IMR-90 (cell line): ENCODE data around the gene DIAPH2. TPM values are rescaled to one million over a fixed set of nuclear protein-coding genes. Genes with fewer than 3 reads are reported as not detected.

Source experiments
- ATAC-seq: fragments of 200-7000 bp; cut with Tn5 transposase; 2 replicates; pipeline ENCODE4 v1.9.1; 2020; ENCODE audit warnings: low read depth, mild to moderate bottlenecking, moderate library complexity
- BruUV-seq: library from RNA; stranded (reverse); fragments of 400-500 nt; replicated peaks from 2 replicates; lab custom pipeline; 2021; lab: Mats Ljungman, UMichigan
- CTCF ChIA-PET: fragments of 300-600 bp; formaldehyde crosslinking; extraction: SDS; loops from one replicate; lab custom pipeline; 2021; ENCODE audit warnings: antibody characterized with exemption; lab: Yijun Ruan, JAX
- POLR2A ChIA-PET: fragments of 300-600 bp; sonication (Branson Sonifier 250); formaldehyde crosslinking; loops from one replicate; lab custom pipeline; 2022; ENCODE audit warnings: antibody characterized with exemption; ENCODE audit not compliant: unreplicated experiment; lab: Charles Lee
- DNase-seq: peaks from one replicate; pipeline ENCODE4 v3.0.0; 2013
- H2AFZ ChIP-seq: replicated peaks from 2 replicates; pipeline ENCODE3; 2013; ENCODE audit warnings: low read length, mild to moderate bottlenecking; ENCODE audit not compliant: poor library complexity
- H2AK5ac ChIP-seq: 2 replicates; pipeline ENCODE4 v1.6.1; 2013; ENCODE audit warnings: low read depth, low read length, inconsistent platforms
- H2AK9ac ChIP-seq: replicated peaks from 2 replicates; pipeline ENCODE3; 2013; ENCODE audit warnings: mild to moderate bottlenecking, low read depth, low read length, moderate library complexity; ENCODE audit not compliant: poor library complexity
- H2BK120ac ChIP-seq: 2 replicates; pipeline ENCODE4 v1.6.1; 2013; ENCODE audit warnings: low read depth, low read length, inconsistent platforms
- H2BK15ac ChIP-seq: 3 replicates; pipeline ENCODE4 v1.6.1; 2013; ENCODE audit warnings: low read depth, low read length, inconsistent platforms
- H2BK20ac ChIP-seq: 2 replicates; pipeline ENCODE4 v1.6.1; 2013; ENCODE audit warnings: low read depth, mild to moderate bottlenecking, inconsistent platforms, low read length, moderate library complexity
- H2BK5ac ChIP-seq: 2 replicates; pipeline ENCODE4 v1.6.1; 2013; ENCODE audit warnings: mild to moderate bottlenecking, low read depth, low read length, inconsistent platforms; ENCODE audit not compliant: poor library complexity, severe bottlenecking
- H3K14ac ChIP-seq: replicated peaks from 2 replicates; pipeline ENCODE4 v1.6.1; 2013; ENCODE audit warnings: low read depth, low read length, inconsistent platforms
- H3K18ac ChIP-seq: 2 replicates; pipeline ENCODE4 v1.6.1; 2013; ENCODE audit warnings: low read depth, low read length, control low read depth
- H3K23ac ChIP-seq: 2 replicates; pipeline ENCODE4 v1.6.1; 2013; ENCODE audit warnings: low read depth, low read length, inconsistent platforms
- H3K27ac ChIP-seq: 2 replicates; pipeline ENCODE4 v1.5.1; 2013; ENCODE audit warnings: mild to moderate bottlenecking, control low read depth, low read length; ENCODE audit not compliant: insufficient read depth
- H3K27me3 ChIP-seq: 2 replicates; pipeline ENCODE4 v1.6.1; 2013; ENCODE audit warnings: low read length; ENCODE audit not compliant: control insufficient read depth, insufficient read depth
- H3K36me3 ChIP-seq: 2 replicates; pipeline ENCODE4 v1.6.1; 2013; ENCODE audit warnings: low read length, mixed read lengths; ENCODE audit not compliant: control insufficient read depth, insufficient read depth
- H3K4ac ChIP-seq: 2 replicates; pipeline ENCODE4 v1.6.1; 2013; ENCODE audit warnings: low read depth, low read length, inconsistent platforms
- H3K4me1 ChIP-seq: 2 replicates; pipeline ENCODE4 v1.6.1; 2013; ENCODE audit warnings: low read length, mixed read lengths; ENCODE audit not compliant: control insufficient read depth, insufficient read depth
- H3K4me2 ChIP-seq: 2 replicates; pipeline ENCODE4 v1.6.1; 2013; ENCODE audit warnings: low read depth, mild to moderate bottlenecking, control low read depth, low read length, moderate library complexity
- H3K4me3 ChIP-seq: 2 replicates; pipeline ENCODE4 v1.5.1; 2013; ENCODE audit warnings: low read depth, mild to moderate bottlenecking, control low read depth, low read length, moderate library complexity; ENCODE audit not compliant: insufficient read depth
- H3K56ac ChIP-seq: 2 replicates; pipeline ENCODE4 v1.6.1; 2013; ENCODE audit warnings: low read length, inconsistent platforms; ENCODE audit not compliant: insufficient read depth; ENCODE audit errors: extremely low read depth
- H3K79me1 ChIP-seq, 2 experiments: 2 replicates each; pipeline ENCODE4 v1.6.1; 2013; ENCODE audit warnings: low read length in 2 of 2, inconsistent platforms in 1 of 2, low read depth in 1 of 2
- H3K9ac ChIP-seq: 2 replicates; pipeline ENCODE4 v1.6.1; 2013; ENCODE audit warnings: low read depth, low read length, control low read depth
- H3K9me1 ChIP-seq: 2 replicates; pipeline ENCODE4 v1.6.1; 2013; ENCODE audit warnings: low read length, inconsistent platforms; ENCODE audit not compliant: insufficient read depth
- H3K9me3 ChIP-seq: 2 replicates; pipeline ENCODE4 v1.6.1; 2013; ENCODE audit warnings: low read length; ENCODE audit not compliant: control insufficient read depth, insufficient read depth
- H4K20me1 ChIP-seq: 2 replicates; pipeline ENCODE4 v1.6.1; 2013; ENCODE audit warnings: low read length, inconsistent platforms; ENCODE audit not compliant: insufficient read depth
- H4K5ac ChIP-seq: 2 replicates; pipeline ENCODE4 v1.6.1; 2013; ENCODE audit warnings: mild to moderate bottlenecking, low read depth, low read length, control low read depth
- H4K8ac ChIP-seq, 2 experiments: 2 replicates each; pipeline ENCODE4 v1.6.1; 2013; ENCODE audit warnings: low read depth in 2 of 2, low read length in 2 of 2, control low read depth in 1 of 2, inconsistent platforms in 1 of 2
- H4K91ac ChIP-seq: 2 replicates; pipeline ENCODE4 v1.6.1; 2013; ENCODE audit warnings: low read depth, low read length, inconsistent platforms; ENCODE audit not compliant: insufficient read depth
- BHLHE40 ChIP-seq: fragments of 150-350 bp; IDR thresholded peaks from 2 replicates; pipeline ENCODE4 v1.6.1; 2016; ENCODE audit warnings: mild to moderate bottlenecking, low read depth, low read length
- CEBPB ChIP-seq: IDR thresholded peaks from 2 replicates; pipeline ENCODE4 v1.6.1; 2012; ENCODE audit warnings: low read depth, low read length, improper control_type of control experiment
- CTCF ChIP-seq: conservative IDR thresholded peaks from 2 replicates; pipeline ENCODE4 v1.5.1; 2012; ENCODE audit warnings: mild to moderate bottlenecking, low read depth, low read length, improper control_type of control experiment
- ELK1 ChIP-seq: fragments of 150-350 bp; IDR thresholded peaks from 2 replicates; pipeline ENCODE4 v1.6.1; 2016; ENCODE audit warnings: low read depth, mild to moderate bottlenecking, low read length, moderate library complexity, borderline replicate concordance
- FOS ChIP-seq: fragments of 150-350 bp; IDR thresholded peaks from 2 replicates; pipeline ENCODE4 v1.6.1; 2016; ENCODE audit warnings: low read depth, low read length
- MAZ ChIP-seq: IDR thresholded peaks from 2 replicates; pipeline ENCODE4 v1.6.1; 2012; ENCODE audit warnings: low read depth, mild to moderate bottlenecking, low read length, improper control_type of control experiment, moderate library complexity, borderline replicate concordance
- NFE2L2 ChIP-seq: fragments of 150-350 bp; IDR thresholded peaks from 2 replicates; pipeline ENCODE4 v1.6.1; 2016; ENCODE audit warnings: low read depth, mild to moderate bottlenecking, low read length
- RAD21 ChIP-seq: IDR thresholded peaks from 2 replicates; pipeline ENCODE4 v1.6.1; 2012; ENCODE audit warnings: low read length, improper control_type of control experiment
- RCOR1 ChIP-seq: IDR thresholded peaks from 2 replicates; pipeline ENCODE4 v1.6.1; 2012; ENCODE audit warnings: mild to moderate bottlenecking, low read length, improper control_type of control experiment; ENCODE audit not compliant: insufficient replicate concordance
- RFX5 ChIP-seq: IDR thresholded peaks from 2 replicates; pipeline ENCODE4 v1.8.0; 2012; ENCODE audit warnings: low read depth, mild to moderate bottlenecking, low read length, moderate library complexity
- USF2 ChIP-seq: fragments of 150-350 bp; IDR thresholded peaks from 2 replicates; pipeline ENCODE4 v1.6.1; 2017; ENCODE audit warnings: mild to moderate bottlenecking, antibody characterized with exemption, low read length, low read depth
- WGBS, 2 experiments: methylation state at CpG; one replicate each; pipeline versions ENCODE4 v1.1.5 to v1.1.7; 2013; ENCODE audit warnings: missing lambda C conversion rate in 2 of 2; ENCODE audit not compliant: insufficient read length in 1 of 2; ENCODE audit errors: extremely low coverage in 2 of 2; 5-methylcytosine and 5-hydroxymethylcytosine counted together
- dilution Hi-C: fragments of 300-500 bp; cut with HindIII; formaldehyde crosslinking; loops from one replicate; pipeline ENCODE4 v1.14.3; 2018; ENCODE audit warnings: low sequenced_read_pairs; ENCODE audit not compliant: unreplicated experiment
- in situ Hi-C: fragments of 300-500 bp; cut with MboI; formaldehyde crosslinking; loops from 3 replicates; pipeline ENCODE4 v1.14.3; 2019; ENCODE audit warnings: low sequenced_read_pairs, inconsistent platforms, mixed read lengths
- intact Hi-C: fragments of 100-400 bp; cut with micrococcal nuclease; formaldehyde crosslinking; loops from 2 replicates; pipeline ENCODE4 v1.10.0; 2022
- polyA plus RNA-seq, 3 experiments: library from polyadenylated mRNA; depleted of rRNA; stranded (reverse); fragments of >200 nt; gene quantifications; 2 replicates each; pipeline ENCODE4 v1.2.3, GENCODE V29; 2012; ENCODE audit warnings: low replicate concordance in 1 of 3
- total RNA-seq: library from RNA; depleted of rRNA; stranded (reverse); fragments of >200 nt; gene quantifications from 2 replicates; pipeline ENCODE4 v1.2.3, GENCODE V29; 2012

Gene DIAPH2
- total and polyA plus RNA-seq, 2 of the 4 experiments (the other 2 are of a cell fraction), result 3.6 to 19.9 TPM

- Histone ChIP-seq H4K8ac (no peak overlapping the region), H2BK15ac (no peak overlapping the region), H3K23ac (no peak overlapping the region), H3K56ac (no peak overlapping the region), H3K9me3 (no peaks in the 10 kb centered on the region), H2AK5ac (no peak overlapping the region), H3K18ac (no peak overlapping the region), H3K27me3 (no peaks in the 10 kb centered on the region; the same call in 1 of the 2 replicates), H3K4ac (no peak overlapping the region), H3K27ac (no peak overlapping the region), H2BK20ac (no peak overlapping the region), H3K14ac (no peak overlapping the region), H3K79me1 (no peaks in the 10 kb centered on the region), H4K5ac (no peak overlapping the region), H3K4me2 (no peak overlapping the region), H3K36me3 (no peaks in the 10 kb centered on the region), H3K4me1 (no peaks in the 10 kb centered on the region), H4K91ac (no peak overlapping the region), H2BK120ac (no peak overlapping the region), H4K20me1 (no peaks in the 10 kb centered on the region), H3K9me1 (no peaks in the 10 kb centered on the region), H2AFZ (no peak overlapping the region), H3K9ac (no peak overlapping the region), H3K4me3 (no peak overlapping the region), H2AK9ac (no peak overlapping the region), H2BK5ac (no peak overlapping the region)
- ChIA-PET CTCF (no interaction called here), POLR2A (no interaction called here)
- DNase-seq (no peak), ATAC-seq (no peak)
- TF ChIP-seq BHLHE40 (no peak), CEBPB (no peak), ELK1 (no peak), RCOR1 (no peak), USF2 (no peak), NFE2L2 (no peak), FOS (no peak), RFX5 (no peak), RAD21 (no peak), MAZ (no peak), CTCF (no peak)
- no CpG with 5 or more reads among the region's 3 CpGs for WGBS, 2 experiments
- no TSS peak for BruUV-seq
- in situ Hi-C loops (no loop called here), intact Hi-C loops (no loop called here), dilution Hi-C loops (no loop called here)
These were observed 567.5 kb downstream of the DIAPH2 start for GRCh38 chrX:97252111-97252510.
